HL-60/S4 treated with phorbol 12-myristate 13-acetate at 8.2 ng/mL for 4 days and 3 days (cell line): ENCODE data around the gene USP32.

Experiments used
- in situ Hi-C: fragments of 300-500 bp; cut with MboI; formaldehyde crosslinking; loops from 2 replicates; pipeline ENCODE4 v1.15.0; 2022; ENCODE audit warnings: low sequenced_read_pairs

USP32 gene

DNA sequence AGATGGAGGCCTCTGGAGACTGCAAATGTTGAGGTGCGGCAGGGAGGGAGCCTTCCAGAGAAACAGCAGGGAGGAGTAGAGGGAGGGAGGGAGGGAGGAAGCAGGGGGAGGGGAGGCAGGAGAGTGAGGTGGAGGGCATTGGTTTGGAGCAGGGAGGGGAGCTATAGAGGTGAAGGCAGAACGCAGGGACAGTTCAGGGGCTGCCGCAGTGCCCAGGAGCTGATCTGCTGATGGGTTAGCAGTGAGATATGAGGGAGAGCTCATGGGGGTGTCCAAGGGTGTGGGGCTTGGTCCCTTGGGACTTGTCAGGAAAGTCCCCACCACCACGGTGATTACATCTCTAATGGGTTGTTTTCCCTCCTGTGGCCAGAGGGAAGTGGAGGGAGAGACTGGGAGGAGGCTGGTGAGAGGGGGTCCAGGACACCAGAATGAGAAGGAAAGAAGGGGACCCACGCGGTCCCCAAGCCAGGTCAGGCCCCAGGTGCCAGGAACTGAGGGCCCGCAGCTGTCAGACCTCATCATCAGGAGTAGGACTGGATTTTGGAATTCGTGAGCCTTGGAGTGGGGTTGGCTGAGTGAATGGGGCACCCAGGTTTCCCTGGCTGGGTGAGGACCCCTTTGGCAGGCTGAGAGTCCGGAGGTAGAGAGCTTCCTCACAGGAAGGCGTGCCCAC lies 231.0 kb downstream of the USP32 start:
- in situ Hi-C loops, result no loop called here

DNA sequence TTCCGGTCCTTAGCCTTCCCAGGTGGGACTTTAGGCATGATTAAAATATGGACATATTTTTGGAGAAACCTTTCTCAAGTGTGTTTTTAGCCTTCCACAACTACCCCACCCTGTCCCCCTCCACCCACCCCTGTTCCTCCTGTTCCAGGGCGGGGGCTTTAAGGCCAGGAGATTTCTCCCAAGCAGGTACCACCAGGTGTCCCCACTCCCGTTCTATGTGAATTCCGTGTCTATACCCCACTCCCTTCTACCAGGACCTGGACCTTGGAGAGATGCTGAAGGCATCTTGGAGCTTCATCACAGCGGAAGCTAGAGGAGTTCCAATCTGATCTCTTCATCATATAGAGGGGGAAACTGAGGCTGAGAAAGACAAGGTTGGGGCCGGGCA lies 232.5 kb downstream of the USP32 start:
- in situ Hi-C loops, result no loop called here

DNA sequence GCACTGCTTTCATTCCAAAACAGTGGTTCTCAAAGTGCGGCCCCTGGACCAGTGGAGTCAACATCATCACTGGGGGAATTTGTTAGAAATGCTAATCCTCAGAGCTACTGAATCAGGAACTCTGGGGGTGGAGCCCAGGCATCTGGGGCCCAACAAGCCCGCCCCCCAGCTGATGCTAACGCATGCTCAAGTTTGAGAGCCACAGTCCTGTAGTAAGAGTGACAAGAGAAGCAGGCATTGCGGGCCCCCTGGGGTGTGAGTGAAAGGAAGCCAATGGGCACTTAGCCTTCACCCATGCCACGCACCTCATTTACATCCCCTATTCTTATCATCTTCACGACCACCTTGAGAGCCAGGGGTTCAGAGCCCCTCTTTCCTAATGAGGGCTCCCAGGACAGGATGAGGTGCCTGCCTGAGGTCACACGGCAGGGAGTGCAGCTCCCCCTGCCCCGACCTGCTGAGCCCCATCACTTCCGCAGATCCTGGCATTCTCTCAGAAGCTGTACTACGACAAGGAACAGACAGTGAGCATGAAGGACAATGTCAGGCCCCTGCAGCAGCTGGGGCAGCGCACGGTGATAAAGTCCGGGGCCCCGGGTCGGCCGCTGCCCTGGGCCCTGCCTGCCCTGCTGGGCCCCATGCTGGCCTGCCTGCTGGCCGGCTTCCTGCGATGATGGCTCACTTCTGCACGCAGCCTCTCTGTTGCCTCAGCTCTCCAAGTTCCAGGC lies 233.0 kb downstream of the USP32 start:
- in situ Hi-C loops, result no loop called here

DNA sequence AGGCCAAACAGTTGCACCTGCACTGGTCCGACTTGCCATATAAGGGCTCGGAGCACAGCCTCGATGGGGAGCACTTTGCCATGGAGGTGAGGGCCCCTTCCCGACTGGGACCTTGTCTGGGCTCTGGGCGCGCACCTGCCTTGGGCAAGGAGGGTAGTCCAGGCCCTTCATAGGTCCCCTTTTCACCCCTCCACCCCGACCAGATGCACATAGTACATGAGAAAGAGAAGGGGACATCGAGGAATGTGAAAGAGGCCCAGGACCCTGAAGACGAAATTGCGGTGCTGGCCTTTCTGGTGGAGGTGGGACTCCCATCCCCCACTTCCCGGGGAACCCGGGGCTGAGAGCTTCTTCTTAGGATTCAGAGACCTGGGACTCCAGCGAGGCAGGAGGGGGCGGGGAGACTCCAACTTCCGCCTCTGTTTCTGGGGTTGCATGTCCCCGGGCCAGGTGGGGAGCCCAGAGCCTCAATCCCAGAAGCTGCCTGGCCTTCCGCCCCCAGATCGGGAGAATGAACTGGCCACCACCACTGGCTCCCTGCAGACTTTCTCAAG lies 234.4 kb downstream of the USP32 start:
- in situ Hi-C loops, result no loop called here

DNA sequence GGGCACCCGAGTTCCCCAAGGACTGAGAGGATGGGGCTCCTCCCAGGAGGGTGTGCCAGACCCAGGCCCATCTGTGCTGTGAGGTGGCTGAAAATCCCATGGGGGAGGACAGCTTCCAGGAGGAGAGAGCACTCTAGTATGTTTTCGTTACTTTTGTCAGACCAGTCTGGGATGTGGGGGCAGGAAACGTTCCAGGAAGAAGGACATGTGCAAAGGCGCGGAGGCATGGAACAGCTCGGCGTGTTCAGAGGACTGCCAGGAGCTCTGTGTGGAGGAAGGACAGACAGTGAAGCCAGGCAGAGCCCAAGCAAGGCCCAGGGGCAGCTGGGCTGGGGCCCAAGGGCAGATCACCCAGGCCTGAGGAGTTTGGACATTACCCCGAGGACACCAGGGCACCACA lies 235.2 kb downstream of the USP32 start:
- in situ Hi-C loops, result no loop called here

DNA sequence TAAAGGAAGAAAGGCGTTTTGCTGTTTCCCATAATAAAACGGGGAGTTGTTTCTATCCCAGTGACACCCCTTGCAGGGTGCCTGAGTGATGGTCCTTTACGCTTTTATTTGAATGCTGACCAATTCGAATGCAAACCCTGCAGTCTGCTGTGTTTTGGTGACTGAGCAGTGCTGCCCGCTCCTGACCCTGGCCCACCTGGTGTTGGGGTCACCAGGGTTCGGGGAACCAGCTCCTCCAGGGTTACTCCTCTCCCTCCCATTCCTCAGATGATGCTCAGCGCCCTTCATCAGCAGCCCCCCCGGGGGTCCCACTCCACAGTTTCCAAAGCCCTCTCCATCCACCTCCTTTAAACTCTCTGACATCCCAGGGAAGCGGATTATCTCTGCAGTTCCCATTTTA lies 236.1 kb downstream of the USP32 start:
- in situ Hi-C loops, result no loop called here

DNA sequence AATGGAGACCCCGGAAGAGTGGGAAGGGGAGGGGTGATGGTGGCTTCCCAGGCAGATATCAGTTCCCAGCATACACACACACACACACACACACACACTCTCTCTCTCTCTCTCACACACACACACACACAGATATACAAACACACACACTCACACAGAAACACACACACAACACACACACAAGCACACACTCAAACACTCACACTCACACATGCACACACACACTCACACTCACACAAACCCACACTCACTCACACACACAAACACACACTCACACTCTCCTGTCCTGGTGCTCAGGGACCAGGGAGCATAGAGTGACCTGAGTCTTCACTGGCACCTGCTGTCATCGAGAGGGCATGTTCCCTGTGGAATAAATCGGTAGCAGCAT lies 236.5 kb downstream of the USP32 start:
- in situ Hi-C loops, result no loop called here

DNA sequence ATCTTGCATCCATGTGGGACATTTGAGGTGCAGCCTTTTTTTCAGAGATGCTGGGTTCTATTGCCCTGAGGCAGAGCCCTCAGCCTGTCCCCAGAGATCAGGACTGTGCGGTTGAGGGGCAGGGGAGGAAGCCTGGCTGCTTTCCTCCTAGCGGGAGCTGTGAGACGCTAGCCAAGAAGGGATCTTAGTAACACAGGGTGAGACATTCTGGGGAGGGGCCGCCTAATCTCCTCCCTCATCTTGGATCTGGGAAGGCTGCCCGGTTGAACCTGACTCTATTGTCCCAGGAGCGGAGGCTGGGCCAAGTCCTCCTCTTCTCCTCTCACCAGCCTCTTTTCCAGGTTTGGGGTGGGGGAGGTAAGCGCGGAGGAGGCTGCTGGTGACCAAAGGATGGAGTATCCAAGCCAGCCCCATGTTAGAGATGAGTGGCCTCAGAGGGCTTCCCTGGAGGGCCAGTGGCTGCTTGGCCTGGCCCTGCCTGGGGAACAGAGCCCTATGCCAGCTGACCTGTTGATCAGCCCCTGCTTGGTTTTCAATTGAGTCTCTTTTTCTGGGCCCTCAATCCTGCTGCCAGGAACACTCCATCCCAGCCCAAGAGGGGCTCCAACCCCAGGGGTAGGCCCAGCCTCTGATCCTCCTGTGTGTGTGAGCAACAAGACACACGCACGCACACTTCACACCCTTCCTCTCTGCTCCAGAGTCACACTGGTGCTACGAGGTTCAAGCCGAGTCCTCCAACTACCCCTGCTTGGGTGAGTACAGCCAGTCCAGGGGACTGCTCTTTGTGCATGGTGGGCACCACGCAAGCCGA lies 237.1 kb downstream of the USP32 start:
- in situ Hi-C loops, result no loop called here

DNA sequence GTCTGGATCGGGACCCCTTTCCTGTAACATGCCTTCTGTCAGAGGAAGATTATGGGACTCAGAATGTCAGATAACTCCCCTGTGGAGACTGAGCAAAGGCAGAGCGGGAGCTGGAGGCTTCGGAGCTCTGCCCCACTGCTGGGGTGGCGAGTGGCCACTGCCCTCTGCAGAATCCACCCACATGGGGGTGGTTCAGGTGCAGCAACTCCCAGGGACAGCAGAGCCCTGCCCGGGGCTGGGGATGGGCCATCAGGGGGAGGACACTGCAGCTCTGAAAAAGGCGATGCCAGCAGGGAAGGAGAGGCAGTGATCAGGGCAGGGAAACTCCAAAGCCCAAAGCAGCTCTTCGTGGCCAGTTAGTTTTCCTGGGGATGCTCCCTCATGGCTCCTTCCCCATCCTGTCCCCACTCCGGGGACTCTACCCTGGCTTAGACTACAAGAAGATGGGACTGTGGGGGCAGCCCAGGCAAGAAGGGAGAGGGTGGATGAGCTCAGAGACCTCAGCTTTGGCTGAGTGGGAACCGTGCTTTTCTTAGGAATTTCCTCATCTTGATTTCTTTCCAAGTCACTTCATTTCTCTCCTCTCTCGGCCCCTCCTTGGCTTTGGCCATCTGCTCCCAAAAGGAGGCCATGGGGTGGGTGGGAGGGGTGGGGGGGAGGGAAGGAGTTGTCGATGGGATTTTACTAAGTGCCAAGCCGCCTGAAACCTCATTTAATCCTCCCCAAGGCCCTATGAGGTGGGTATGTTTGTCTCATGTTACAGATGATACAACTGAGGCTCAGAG lies 238.1 kb downstream of the USP32 start:
- in situ Hi-C loops, result no loop called here

DNA sequence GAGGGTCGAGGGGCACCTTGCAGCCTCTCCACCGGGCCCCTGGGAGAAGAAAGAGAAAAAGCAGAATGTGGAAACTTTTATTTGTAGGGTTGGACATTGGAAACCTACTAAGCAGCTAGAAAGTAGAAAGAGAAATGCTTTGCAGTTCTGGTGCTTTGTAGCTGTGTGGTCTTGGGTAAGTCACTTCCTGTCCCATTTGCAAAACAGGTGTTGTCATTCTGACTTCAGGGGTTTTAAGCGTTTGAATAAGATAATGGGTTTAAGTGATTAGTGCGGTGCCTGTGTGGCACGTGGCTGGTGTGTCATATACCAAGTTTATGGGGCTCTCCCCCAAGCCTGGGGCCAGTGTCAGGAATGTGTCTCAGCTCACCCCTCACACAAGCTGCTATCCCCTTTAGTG lies 240.6 kb downstream of the USP32 start:
- in situ Hi-C loops, result no loop called here

DNA sequence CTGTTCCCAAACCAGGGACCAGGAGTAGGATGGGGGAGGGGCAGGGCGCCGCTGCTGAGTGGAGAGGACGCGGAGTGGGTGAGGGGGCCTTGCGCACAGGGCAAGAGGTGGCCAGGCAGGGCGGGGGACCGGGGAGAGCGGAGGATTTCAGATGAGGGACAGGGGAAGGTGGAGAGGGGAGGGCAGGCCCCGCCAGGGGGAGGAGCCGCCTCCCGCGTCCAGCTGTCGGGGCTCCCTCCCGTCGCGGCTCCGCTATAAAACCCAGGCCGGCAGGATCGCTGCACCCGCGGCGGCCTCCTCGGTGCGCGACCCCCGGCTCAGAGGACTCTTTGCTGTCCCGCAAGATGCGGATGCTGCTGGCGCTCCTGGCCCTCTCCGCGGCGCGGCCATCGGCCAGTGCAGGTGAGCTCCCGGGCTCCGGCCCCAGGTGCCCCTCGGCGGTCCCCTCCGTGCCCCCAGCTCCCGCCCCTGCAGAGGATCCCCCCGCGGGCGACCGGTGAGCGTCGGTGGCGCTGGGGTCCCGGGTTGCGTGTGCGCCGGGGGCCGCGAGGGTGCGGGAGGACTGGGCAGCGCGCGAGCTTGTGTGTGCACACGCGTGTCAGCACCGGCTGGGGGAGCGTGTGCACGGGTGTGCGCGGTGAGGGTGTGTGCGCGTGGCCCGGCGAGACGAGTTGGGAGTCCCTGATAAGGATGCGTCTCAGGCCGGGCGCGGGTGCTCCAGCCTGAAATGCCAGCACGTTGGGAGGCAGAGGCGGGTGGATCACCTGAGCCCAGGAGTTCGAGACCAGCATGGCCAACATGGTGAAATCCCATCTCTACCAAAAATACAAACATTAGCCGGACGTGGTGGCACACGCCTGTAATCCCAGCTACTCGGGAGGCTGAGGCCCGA lies 242.0 kb downstream of the USP32 start, which contains the start of gene CA4:
TSS of gene CA4 (plus strand) at position 283 of the 892 bp plus-strand sequence. CDS start at position 345, 62 bp downstream.
- in situ Hi-C loops, result no loop called here

DNA sequence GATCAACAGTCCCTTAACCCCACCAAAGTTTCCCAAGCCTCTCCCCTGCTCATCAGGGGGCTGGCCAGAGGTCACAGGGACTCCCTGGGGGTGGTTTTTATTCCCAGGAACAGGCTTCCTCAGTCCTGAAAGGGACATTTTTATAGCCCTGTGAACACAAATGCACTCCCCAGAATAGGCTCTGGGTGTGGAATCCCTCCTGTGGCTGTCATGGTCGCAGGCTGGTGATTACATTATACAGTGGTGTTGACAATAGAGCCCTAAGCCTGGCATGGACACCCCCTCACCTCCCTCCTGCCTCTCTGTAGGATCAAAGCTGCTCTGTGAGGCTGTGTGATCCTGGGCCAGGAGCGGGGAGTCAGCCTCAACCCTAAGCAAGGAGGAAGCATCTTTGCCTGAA lies 243.6 kb downstream of the USP32 start:
- in situ Hi-C loops, result no loop called here

DNA sequence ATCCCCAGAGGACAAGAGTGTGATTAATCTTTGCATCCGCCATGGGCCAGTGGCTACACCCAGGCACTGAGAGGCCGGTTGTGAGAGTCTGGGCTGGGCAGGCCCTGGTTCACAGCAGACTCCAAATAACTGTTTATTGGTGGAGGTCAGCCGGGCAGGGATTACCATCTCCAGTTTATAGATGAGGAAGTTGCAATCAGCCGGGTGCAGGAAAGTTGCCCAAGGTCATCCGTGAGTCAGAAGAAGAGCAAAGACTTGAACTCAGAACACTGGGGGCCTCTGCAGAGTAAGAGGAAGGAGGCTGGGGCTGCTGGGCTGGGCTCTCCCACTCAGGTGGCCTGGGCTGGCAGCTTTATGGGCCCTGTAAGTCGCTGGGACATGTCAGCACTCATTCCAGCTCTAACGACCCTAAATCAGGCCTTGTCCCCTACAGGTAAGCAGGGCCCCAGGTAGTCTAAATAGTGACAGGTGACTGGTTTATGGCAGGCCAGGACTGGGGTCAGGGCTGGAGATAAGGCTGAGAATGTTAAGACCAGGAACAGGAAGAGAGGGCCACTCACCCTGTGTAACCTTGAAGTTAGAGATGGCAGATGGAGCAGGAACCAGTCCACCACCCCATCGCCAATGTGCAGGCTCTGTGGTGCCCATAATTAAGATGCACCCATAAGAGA lies 244.2 kb downstream of the USP32 start:
- in situ Hi-C loops, result no loop called here

DNA sequence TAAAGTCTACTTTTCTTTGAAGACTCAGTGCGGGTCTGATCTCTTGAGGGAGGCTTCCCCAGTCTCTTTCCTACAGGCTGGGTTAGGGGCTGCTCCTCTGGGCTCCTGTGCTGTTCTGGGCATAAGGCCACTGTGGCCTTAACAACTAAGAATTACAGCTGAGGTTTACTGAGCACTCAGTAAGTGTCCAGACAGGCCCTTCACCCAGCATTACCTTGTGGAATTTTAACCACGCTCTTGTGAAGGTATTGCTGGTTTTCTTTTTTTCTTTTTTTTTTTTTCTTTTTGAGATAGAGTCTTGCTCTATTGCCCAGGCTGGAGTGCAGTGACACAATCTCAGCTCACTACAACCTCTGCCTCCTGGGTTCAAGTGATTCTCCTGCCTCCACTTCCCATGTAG lies 245.7 kb downstream of the USP32 start:
- in situ Hi-C loops, result no loop called here

DNA sequence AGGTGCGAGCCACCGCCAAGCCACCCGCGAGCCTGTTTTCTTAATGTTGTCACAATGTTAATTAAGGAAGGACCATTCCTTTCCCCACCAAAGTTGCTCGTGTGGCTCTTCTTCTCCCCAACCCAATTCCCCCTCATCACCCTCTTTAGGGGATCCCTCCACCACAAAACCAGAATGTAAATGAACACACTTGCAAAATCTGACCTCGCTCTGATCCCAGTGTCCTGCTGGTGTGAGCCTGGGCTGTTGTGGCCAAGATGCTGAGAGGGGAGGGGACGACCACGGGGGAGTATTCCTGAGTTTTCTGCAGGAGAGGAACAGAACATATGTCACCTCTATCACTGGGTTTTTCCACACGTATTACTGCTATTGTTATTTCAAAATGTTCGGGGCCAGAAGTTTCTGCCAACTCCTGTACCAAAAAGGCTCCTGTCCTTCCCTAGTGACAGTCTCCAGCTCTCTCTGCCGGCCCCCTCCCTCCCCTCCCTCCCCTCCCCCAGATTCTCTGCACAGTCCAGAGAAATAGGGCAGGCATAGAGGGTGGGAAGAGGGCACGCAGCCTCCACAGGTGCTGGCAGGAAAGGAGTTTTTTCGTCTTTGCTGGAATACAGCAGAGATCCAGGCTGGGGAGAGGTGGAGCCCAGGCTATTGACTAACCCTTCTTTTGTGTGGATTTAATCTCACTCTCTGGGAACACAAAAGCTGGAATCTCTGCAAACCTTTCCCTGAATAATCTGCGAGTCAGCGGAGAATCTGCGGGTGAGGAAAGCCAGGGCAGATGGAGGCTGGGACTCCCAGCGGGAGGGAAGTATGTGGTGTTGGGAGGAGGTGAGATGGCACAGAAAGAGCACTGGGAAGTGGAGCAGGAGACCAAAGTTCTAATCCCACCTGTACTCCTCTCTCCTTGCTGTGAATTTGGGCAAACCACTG lies 246.7 kb downstream of the USP32 start:
- in situ Hi-C loops, result no loop called here

DNA sequence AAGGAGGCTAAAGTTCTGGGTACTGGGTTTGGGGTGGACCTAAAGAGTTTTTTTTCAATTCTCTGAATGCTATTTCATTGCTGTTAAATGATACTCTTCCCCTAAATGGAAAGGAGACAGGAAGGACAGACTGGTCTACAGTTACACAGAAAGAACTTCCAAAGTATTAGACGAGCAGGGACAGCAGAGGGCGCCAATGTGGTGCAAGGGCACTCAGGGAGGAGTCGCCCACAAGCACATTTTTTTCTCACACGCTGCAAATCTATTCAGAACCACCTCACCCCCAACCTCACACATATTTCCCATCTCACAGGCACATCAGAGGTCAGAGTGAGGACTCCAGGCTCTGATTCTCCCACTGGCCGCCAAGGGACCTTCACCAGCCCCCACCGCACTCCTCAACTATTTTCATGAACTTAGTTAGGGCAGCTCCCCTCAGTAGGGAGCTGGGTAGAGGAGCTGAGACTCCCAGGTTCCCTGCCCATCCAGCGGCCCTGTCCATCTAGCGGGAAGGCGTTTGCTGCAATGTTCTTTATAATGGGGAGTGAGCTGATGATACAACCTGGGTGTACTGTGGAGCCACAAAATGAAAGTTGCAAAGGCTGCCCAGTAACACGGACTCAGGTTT lies 248.9 kb downstream of the USP32 start:
- in situ Hi-C loops, result no loop called here

DNA sequence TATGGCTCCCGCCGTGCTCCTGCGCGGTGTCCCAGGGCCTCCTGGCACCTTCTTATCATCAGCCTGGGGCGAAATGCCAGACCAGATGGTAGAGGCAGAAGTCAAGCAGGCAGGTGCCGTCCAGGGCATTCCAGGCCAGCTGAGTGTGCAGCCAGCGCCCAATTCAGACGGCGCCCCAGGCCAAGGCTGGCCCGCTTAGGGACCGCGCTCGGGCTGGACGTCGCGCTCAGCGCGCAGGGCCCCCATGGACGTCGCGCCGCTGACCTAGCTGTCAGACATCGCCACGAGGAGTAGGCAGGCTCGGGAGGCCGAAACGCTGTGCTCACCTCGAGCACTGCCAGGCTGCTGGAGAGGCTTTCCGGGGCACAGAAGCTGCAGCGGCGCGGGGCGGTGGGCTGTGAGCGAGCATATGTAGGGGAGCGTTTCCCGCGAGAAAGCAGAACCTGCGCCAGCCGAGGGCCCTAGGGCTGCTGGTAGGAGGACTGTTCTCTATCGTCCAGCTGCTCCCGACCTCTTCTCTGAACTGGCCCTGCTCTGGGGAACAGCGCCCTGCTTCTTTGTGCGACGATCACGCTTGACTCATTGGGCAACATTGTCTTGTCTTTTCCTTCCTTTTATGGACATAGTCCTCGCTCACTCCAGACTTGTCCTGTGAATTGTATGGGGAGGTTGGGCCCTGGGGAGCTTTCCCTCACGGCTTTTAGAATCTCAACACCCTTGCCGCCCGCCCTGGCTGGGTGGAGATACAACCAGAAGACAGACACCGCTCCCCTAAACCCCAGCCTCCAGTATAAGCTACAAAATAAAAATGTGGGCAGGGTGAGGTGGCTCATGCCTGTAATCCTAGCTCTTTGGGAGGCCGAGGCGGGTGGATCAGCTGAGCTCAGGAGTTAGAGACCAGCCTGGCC lies 250.6 kb downstream of the USP32 start:
- in situ Hi-C loops, result no loop called here
